ENCODE measurements around the gene CCDC88C.
A peak's percentile ranks its signal among the peaks of the same experiment; 100 is the strongest.
"Not testable (repeated sequence)": the region's sequence is repeated elsewhere in the genome, so short reads cannot be mapped to it uniquely, and the experiment has no call there.

Gene CCDC88C, protein sequence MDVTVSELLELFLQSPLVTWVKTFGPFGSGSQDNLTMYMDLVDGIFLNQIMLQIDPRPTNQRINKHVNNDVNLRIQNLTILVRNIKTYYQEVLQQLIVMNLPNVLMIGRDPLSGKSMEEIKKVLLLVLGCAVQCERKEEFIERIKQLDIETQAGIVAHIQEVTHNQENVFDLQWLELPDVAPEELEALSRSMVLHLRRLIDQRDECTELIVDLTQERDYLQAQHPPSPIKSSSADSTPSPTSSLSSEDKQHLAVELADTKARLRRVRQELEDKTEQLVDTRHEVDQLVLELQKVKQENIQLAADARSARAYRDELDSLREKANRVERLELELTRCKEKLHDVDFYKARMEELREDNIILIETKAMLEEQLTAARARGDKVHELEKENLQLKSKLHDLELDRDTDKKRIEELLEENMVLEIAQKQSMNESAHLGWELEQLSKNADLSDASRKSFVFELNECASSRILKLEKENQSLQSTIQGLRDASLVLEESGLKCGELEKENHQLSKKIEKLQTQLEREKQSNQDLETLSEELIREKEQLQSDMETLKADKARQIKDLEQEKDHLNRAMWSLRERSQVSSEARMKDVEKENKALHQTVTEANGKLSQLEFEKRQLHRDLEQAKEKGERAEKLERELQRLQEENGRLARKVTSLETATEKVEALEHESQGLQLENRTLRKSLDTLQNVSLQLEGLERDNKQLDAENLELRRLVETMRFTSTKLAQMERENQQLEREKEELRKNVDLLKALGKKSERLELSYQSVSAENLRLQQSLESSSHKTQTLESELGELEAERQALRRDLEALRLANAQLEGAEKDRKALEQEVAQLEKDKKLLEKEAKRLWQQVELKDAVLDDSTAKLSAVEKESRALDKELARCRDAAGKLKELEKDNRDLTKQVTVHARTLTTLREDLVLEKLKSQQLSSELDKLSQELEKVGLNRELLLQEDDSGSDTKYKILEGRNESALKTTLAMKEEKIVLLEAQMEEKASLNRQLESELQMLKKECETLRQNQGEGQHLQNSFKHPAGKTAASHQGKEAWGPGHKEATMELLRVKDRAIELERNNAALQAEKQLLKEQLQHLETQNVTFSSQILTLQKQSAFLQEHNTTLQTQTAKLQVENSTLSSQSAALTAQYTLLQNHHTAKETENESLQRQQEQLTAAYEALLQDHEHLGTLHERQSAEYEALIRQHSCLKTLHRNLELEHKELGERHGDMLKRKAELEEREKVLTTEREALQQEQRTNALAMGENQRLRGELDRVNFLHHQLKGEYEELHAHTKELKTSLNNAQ (N-terminal part only)

DNA sequence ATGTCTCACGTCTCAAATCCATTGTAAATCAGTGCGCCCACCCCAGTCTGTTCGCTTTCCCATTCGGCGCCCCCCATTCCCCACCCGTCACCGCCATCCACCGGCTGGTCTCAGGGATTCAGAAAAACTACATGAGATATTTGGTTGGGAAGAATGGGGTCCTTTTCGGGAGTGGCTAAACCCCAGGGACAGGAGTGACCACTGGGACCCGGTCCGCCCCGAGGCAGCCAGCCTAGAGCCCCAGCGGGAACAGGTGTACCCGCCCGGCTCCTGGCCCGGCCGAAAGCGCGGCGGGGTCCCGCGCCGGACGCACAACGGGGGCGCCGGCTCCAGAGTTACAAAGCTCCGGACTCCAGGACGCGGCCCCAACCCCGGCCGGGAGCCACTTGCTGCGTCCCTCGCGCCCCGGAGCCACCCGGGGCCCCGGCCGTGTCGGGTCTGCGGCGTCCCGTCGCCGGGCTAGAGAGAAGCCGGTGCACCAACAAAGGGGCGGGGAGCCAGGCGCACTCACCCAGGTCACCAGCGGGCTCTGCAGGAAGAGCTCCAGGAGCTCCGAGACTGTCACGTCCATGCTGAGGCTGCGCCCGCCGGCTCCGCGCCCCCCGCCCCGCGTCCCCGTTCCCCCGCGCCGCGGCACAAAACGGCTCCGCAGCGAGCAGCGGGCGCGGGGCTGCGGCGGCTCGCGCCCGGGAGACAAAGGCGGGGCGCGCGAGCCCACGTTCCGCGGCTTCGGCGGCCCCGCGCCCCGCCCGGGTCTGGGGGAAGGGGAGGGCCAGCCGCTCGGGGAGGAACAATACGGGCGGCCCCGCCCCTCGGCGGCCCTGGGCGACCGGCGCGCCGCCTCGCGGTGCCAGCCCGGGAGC, at the start of gene CCDC88C:
TSS of gene CCDC88C (minus strand) at position 701 of the 863 bp plus-strand sequence. CDS start at position 571, 130 bp downstream.
- DNase-seq (ENCODE audit: low read depth in 2 of 2): peak in 1 of 2 donors; percentile 67

DNA sequence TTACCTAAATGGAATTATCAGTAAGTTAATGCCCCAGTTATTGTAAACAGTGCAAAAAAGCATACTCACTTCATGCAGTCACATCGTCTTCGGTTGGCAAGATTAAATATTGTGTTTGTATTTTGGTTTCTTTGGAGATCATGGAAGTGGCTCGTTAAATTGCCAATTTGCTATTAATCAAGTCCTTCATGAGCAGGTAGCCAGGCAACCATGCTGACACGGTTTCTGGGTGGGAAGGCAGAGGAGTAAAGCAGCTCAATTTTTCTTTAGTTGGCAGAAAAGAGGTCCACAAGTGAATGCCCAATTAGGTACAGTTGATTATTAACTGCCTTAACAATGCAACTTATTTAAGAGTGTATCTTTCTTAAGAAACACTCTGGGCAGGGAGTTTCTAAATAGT, 48.6 kb upstream of the CCDC88C start:
- DNase-seq (ENCODE audit: low read depth in 2 of 2): no peak

DNA sequence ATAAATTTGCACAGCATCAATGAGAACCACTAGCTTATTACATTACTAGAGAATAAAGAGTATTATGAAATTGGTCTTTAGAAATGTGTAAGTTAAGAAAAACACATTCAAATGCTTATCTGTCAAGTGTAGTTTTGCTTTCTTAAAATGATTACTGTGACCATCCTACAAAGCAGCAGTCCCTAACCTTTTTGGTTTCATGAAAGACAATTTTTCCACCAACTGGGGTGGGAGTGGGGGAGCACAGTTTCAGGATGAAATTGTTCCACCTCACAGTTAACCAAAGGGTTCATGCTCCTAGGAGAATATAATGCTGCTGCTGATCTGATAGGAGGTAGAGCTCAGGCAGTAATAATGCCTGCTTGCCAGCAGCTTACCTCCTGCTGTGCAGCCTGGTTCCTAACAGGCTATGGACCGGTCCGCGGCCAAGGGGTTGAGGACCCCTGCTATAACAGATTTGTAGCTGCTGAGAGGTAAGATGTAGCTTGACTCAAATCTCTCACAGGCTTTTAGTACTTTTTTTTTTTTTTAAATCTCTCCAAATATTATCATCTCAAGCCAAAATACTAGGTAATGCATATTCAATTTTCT, 47.1 kb upstream of the CCDC88C start:
- DNase-seq (ENCODE audit: low read depth in 2 of 2): no peak

DNA sequence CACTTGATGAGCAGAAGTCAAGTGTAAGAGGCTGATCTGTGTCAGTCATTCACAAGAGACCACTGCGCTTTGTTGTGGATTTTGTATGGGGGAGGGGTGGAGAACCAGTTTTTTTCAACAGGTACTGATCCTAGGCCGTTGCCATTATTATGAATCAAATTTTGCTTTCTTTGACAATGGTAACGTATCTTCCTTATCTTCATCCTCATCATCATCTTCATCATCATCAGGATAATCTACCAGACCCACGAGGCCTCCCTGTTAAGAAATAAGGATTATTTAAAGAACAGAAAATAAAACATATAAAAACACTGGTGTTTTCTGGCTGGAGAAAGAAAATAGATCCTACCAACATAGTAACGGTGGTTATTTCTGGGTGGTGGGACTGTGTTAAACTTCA, 41.0 kb upstream of the CCDC88C start:
- DNase-seq (ENCODE audit: low read depth in 2 of 2): no peak

DNA sequence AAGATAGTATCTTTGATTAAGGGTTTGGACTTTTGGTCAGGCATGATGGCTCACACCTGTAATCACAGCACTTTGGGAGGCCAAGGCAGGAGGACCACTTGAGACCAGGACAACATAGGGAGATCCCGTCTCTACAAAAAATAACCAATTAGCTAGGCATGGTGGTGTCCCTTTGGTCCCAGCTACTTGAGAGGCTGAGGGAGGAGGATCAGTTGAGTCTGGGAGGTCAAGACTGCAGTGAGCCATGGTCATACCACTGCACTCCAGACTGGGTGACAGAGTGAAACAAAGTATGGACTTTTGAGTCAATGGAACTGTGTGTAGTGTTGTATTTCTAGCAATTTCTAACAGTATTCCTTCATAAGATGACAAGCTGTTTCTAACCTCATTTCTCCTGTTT, 38.7 kb upstream of the CCDC88C start:
- no peak for DNase-seq (ENCODE audit: low read depth in 2 of 2)

DNA sequence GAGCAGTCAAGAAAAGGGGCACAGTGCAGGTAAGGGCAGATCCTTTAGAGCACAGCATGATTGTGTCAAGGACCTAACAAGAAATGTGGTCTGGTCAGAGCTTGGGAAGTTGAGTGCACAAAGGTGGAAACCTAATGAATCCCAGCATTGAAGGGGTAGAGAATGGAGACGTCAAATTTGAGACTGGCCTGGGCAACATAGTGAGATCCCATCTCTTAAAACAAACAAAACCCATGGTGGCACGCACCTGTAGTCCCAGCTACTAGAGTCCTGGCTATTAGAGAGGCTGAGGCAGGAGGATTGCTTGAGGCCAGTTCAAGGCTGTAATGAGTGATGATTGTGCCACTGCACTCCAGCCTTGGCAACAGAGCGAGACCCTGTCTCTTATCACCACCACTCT, 37.0 kb upstream of the CCDC88C start:
- no peak for DNase-seq (ENCODE audit: low read depth in 2 of 2)

DNA sequence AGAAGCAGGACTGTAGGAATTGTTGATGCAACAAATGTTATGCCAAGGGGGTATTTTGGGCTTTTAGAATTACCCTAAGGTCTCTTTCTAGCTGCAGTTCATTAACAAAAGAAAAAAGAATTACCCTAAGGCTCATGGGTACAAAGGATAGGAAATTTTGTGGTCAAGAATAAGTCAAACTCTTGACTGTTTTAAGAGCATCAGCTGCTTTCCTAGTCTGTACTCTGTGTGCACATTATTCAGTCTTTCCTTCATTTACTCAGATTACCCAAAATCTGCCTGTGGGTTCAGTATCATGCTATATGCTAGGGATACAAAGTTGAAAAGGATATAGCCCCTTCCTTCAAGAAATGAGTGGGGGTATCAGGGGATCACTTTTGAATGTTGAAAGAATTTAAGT, 36.5 kb upstream of the CCDC88C start:
- no peak for DNase-seq (ENCODE audit: low read depth in 2 of 2)

DNA sequence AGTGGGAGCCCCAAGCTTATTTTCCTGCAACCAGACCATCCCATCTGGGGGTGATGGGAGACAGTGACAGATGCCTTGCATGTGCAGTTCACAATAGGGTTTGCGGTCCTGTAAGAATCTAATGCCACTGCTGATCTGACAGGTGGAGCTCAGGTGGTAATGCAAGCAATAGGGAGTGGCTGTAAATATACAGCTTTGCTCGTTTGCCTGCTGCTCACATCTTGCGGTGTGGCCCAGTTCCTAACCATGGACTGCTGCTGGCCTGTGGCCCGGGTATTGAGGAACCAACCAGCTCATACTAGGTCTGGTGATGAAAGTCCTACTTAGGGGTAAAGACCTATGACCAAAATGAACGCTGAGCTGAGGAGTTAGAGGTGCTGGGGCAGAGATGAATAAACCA, 36.1 kb upstream of the CCDC88C start:
- no peak for DNase-seq (ENCODE audit: low read depth in 2 of 2)

DNA sequence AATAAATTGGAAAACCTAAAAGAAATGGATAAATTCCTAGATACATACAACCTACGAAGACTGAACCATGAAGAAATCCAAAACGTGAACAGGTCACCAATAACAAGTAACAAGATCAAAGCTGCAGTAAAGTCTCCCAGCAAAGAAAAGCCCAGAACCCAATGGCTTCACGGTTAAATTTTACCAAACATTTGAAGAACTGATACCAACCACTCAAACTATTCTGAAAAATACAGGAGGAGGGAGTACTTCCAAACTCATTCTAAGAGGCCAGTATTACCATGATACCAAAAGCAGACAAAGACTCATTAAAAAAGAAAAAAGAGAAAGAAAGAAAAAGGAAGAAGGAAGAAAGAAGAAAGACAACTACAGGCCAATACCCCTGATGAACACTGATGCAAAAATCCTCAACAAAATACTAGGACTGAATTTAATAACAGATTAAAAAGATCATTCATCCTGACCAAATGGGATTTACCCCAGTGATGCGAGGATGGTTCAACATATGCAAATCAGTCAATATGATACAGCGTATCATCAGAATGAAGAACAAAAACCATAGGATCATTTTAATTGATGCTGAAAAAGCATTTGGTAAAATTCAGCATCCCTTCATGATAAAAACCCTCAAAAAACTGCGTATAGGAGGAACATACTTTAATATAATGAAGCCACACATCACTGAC, 26.9 kb upstream of the CCDC88C start:
- no peak for DNase-seq (ENCODE audit: low read depth in 2 of 2)

DNA sequence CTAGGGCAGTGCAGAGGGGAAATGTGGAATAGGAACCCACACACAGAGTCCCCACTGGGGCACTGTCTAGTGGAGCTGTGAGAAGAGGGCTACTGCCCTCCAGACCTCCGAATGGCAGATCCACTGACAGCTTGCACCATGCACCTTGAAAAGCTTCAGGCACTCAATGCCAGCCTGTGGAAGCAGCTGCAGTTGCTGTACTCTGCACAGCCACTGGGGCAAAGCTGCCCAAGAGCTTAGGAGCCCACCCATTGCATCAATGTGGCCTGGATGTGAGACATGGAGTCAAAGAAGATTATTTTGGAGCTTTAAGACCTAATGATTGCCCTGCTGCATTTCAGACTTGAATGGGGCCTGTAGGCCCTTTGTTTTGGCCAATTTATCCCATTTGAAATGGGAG, 21.7 kb upstream of the CCDC88C start:
- no peak for DNase-seq (ENCODE audit: low read depth in 2 of 2)

DNA sequence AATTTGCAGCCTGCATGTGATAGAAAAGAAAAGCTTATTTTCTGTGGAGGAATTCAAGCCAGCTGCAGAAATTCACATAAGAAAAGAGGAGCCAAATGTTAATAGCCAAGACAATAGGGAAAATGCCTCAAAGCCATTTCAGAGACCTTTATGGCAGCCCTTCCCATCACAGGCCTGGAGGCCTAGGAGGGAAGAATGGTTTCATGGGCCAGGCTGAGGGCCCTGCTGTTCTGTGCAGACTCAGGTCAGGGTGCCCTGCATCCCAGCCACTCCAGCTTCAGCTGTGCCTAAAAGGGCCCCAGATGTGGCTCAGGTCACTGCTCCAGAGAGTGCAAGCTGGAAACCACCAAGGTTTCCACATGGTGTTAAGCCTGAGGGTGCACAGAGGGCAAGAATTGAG, 21.2 kb upstream of the CCDC88C start:
- DNase-seq (ENCODE audit: low read depth in 2 of 2): no peak

DNA sequence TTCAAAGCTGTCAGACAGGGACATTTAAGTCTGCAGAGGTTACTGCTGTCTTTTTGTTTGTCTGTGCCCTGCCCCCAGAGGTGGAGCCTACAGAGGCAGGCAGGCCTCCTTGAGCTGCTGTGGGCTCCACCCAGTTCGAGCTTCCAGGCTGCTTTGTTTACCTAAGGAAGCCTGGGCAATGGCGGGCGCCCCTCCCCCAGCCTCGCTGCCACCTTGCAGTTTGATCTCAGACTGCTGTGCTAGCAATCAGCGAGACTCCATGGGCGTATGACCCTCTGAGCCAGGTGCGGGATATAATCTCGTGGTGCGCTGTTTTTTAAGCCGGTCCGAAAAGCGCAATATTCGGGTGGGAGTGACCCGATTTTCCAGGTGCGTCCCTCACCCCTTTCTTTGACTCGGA, 18.6 kb upstream of the CCDC88C start:
- DNase-seq (ENCODE audit: low read depth in 2 of 2): not testable (repeated sequence)

DNA sequence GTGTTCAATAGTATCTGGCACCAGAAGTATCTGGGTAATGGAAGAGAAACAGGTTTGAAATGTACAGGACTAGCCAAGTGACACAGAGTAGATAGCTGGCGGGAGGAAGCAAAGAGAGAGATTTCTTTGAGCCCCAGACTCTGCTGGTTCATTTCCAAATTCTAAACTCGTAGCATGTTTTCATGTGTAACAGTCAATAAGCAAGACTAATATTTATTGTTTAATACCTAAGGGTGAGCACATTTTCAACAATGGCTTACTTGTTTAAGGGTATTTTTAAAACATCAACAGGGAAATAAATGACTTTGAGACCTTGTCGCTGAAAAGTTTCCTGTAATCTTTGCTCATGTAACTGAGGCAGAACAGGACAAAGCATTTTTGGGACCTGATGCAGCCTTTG, 11.8 kb upstream of the CCDC88C start:
- DNase-seq (ENCODE audit: low read depth in 2 of 2): no peak

DNA sequence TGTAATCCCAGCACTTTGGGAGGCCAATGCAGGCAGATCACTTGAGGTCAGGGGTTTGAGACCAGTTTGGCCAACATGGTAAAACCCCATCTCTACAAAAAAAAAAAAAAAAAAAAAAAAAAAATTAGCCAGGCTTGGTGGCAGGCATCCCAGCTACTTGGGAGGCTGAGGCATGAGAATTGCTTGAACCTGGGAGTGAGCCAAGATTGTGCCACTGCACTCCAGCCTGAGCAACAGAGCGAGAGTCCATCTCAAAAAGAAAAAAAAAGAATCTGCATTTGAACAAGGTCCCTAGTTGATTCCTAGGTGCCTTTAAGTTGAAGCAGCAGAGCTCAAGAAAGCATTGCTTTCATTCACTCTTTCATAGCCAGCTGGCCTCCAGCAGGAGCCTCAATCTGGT, 11.3 kb upstream of the CCDC88C start:
- not testable (repeated sequence) for DNase-seq (ENCODE audit: low read depth in 2 of 2)

DNA sequence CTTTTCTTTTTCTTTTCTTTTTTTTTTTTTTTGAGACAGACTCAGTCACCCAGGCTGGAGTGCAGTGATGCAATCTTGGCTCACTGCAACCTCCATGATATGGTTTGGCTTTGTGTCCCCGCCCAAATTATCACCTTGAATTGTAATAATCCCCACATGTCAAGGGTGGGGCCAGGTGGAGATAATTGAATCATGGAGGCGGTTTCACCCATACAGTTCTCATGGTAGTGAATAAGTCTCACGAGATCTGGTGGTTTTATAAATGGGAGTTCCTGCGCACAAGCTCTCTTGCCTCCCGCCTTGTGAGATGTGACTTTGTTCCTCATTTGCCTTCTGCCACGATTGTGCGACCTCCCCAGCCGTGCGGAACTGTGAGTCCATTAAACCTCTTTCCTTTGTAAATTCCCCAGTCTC, 7.9 kb upstream of the CCDC88C start:
- not testable (repeated sequence) for DNase-seq (ENCODE audit: low read depth in 2 of 2)

DNA sequence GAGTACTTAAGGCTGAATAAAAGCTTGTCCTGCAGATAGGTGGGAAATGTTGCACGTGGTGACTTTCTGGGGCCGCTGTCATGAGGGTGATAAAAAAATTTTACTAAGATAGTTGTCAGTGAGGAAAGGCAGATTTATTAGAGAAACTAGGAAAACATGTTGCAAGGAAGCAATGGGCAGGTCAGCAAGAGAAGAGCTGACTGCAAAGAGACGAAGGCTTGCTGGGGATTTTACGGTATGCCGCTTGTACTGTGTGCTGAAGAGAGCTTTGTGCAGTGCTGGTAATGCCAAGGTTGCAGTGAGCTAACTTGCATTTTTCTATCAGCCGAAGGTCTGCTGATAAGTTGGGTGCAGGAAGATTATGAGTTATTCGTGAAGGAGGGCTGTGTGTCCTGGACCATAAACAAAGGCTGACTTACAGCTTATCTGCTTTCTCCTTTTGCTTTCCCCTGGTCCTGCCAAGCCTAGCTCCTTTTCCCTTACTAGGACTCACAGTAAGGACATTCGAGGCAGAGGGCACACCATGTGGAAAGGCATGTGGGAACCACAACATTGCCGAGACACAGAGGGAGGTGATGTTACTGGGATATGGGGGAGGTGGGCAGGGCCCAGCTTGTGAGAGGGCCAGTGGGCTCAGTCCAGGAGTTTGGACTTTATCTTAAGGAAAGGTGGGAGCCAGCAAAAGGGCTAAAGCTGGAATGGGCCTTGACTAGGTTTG, 7.4 kb upstream of the CCDC88C start:
- no peak for DNase-seq (ENCODE audit: low read depth in 2 of 2)

DNA sequence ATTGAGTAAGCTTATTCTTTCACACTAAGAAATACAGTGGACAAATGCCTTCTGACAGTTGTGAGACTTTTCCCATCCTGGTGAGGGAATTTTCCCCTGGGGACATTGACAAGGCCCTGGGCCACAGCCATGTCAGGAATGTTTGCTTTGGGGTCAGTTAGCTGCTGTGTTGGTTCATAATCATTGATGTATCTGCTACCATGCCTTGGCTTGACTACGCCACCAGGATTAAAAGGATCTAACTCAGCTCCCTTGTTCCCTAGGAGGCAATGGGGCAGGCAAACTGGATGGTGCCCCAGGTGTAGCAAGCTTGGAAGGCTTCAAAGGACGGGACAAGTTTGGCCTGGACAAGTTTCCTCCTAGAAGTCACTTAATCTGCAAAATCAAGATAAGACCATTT, 3.1 kb upstream of the CCDC88C start:
- no peak for DNase-seq (ENCODE audit: low read depth in 2 of 2)

DNA sequence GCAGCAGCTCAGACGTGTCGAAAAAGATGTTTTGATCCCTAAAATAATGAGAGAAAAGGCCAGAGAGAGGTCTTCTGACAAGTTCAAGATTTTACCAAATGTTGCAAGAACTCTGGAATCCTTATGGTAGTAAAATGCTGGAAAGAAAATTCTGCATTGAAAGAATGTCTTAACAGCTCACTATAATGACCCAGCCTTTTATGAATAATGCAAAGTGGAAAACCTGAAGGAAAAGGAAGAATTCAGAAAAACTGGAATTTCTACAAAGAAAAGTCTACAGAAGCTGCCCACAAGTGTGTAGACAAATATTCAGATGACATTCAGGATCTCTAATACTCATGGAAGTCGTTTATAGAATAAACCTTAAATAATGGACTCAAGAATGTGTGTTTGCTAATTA, 1.8 kb upstream of the CCDC88C start:
- DNase-seq (ENCODE audit: low read depth in 2 of 2): no peak

DNA sequence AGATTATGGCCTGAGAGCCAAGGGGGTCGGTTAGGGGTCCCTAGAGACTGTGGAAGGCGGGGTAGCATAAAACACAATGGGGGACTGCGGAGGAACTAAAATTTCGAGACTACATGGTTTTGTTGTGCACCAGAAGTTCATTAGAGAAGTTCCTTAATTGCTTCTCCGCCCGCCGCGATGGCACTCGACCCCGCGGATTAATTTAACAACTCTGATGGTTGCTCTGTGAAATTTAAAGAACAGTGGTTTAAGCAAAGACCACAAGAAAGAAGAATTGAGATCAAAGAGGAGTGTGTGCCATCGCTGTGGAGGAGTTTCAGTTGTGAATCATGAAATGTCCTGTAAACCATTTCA, 1.4 kb upstream of the CCDC88C start:
- DNase-seq (ENCODE audit: low read depth in 2 of 2): no peak

Data from stimulated activated CD4-positive, alpha-beta T cell treated with anti-CD3 and anti-CD28 coated beads, Interleukin-1b, Interleukin-23, amount 100 ng/mL, for 1 hour (primary cell).